ENCODE results near the gene TCAP. TPM values are rescaled to one million over a fixed set of nuclear protein-coding genes. Genes with fewer than 3 reads are reported as not detected.

Gene TCAP
- total and polyA plus RNA-seq, 2 experiments from 2014 or later, result 0.61 to 2.1 TPM

DNA sequence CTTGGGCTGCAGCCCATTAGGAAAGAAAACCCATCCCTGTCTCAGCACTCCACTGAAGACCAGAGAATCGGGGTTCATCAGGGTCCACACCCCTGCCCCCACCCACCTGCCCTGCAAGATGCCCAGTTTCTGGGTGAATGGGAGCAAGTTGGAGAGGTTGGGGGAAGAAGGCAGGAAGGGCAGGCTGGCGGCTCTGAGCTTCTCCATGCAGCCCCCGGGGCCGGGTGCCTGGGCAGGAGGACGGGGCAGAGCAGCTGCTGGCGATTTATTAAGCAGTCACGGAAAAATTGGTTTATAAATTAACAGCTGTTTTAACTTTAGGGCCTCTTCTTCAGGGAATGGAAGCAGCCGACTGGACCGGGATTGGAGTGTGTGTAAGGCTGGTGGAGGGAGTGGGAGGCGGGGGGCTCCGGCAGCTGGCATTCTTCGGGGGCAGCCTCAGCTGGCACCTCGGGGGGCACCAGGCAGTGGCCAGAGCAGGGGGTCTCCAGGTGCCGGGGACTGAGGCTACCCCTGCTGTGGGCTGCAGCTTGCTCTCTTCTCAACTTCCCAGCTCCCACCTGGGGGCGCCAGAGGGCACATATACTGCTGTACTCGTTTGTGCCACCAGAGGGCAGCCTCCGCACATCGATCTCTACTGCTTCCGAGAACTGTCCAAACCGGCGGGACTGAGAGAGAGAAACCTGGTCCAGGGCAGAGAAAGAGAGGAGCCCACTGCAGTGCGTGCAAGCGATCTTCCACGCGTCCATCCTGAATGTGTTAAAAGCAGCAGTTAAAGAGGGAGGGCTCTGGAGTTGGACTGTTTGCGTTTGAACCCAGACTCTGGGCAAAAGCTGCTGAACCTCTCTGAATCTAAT, 43.4 kb upstream of the TCAP start:
- H3K4me1 Mint-ChIP-seq, result peaks cover 36% of the 10 kb centered on the region
- no peaks in the 10 kb centered on the region for H3K36me3 Mint-ChIP-seq (ENCODE audit: low read depth)
- Histone ChIP-seq H3K9me2 (ENCODE audit: insufficient read depth) (no peaks in the 10 kb centered on the region), H3K79me2 (replicated peaks; ENCODE audit: insufficient read depth) (no peaks in the 10 kb centered on the region), H2AFZ (peak overlapping the region; percentile 44; the same call in 1 of the 2 replicates), H3K4me3 (peak overlapping the region; percentile 36; the same call in 1 of the 2 replicates), H3F3A (replicated peaks; ENCODE audit: low read depth) (0 out of 2 replicates have a peak, but pooled peaks cover 4% of the 10 kb centered on the region), H3K4me2 (no peak overlapping the region; the same call in 1 of the 2 replicates), H3K36me3 (ENCODE audit: insufficient read depth) (no peaks in the 10 kb centered on the region), H3K27ac (ENCODE audit: low read depth) (no peak overlapping the region), H4K20me1 (replicated peaks; ENCODE audit: insufficient read depth) (no peaks in the 10 kb centered on the region), H3K4me1 (ENCODE audit: insufficient read depth) (peaks cover 15% of the 10 kb centered on the region; the same call in 1 of the 2 replicates), H3K27me3 (ENCODE audit: insufficient read depth) (peaks cover 93% of the 10 kb centered on the region)
- no peak overlapping the region for H3K27ac Mint-ChIP-seq
- H3K9me3 Mint-ChIP-seq, result no peaks in the 10 kb centered on the region
- peak; percentile 84 for DNase-seq (ENCODE audit: low spot score)
- peak; percentile 37 for ATAC-seq
- TF ChIP-seq ZNF114 (CRISPR knock-in tag; IDR thresholded peaks at IDR 0.05) (no peak), EZH2 (IDR thresholded peaks at IDR 0.05; ENCODE audit: low read depth, unreplicated experiment) (no peak)
- TF ChIP-seq, protein P1, sequence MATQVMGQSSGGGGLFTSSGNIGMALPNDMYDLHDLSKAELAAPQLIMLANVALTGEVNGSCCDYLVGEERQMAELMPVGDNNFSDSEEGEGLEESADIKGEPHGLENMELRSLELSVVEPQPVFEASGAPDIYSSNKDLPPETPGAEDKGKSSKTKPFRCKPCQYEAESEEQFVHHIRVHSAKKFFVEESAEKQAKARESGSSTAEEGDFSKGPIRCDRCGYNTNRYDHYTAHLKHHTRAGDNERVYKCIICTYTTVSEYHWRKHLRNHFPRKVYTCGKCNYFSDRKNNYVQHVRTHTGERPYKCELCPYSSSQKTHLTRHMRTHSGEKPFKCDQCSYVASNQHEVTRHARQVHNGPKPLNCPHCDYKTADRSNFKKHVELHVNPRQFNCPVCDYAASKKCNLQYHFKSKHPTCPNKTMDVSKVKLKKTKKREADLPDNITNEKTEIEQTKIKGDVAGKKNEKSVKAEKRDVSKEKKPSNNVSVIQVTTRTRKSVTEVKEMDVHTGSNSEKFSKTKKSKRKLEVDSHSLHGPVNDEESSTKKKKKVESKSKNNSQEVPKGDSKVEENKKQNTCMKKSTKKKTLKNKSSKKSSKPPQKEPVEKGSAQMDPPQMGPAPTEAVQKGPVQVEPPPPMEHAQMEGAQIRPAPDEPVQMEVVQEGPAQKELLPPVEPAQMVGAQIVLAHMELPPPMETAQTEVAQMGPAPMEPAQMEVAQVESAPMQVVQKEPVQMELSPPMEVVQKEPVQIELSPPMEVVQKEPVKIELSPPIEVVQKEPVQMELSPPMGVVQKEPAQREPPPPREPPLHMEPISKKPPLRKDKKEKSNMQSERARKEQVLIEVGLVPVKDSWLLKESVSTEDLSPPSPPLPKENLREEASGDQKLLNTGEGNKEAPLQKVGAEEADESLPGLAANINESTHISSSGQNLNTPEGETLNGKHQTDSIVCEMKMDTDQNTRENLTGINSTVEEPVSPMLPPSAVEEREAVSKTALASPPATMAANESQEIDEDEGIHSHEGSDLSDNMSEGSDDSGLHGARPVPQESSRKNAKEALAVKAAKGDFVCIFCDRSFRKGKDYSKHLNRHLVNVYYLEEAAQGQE (IDR thresholded peaks at IDR 0.05; ENCODE audit: unreplicated experiment), result peak; percentile 65
- TF ChIP-seq, protein P2, sequence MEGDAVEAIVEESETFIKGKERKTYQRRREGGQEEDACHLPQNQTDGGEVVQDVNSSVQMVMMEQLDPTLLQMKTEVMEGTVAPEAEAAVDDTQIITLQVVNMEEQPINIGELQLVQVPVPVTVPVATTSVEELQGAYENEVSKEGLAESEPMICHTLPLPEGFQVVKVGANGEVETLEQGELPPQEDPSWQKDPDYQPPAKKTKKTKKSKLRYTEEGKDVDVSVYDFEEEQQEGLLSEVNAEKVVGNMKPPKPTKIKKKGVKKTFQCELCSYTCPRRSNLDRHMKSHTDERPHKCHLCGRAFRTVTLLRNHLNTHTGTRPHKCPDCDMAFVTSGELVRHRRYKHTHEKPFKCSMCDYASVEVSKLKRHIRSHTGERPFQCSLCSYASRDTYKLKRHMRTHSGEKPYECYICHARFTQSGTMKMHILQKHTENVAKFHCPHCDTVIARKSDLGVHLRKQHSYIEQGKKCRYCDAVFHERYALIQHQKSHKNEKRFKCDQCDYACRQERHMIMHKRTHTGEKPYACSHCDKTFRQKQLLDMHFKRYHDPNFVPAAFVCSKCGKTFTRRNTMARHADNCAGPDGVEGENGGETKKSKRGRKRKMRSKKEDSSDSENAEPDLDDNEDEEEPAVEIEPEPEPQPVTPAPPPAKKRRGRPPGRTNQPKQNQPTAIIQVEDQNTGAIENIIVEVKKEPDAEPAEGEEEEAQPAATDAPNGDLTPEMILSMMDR (conservative IDR thresholded peaks at IDR 0.05; ENCODE audit: low read depth in 2 of 2), result peak; percentile 100
- H3K4me3 Mint-ChIP-seq, result no peak overlapping the region
- H3K27me3 Mint-ChIP-seq (ENCODE audit: insufficient read depth, low read depth, poor library complexity), result peaks cover 76% of the 10 kb centered on the region

DNA sequence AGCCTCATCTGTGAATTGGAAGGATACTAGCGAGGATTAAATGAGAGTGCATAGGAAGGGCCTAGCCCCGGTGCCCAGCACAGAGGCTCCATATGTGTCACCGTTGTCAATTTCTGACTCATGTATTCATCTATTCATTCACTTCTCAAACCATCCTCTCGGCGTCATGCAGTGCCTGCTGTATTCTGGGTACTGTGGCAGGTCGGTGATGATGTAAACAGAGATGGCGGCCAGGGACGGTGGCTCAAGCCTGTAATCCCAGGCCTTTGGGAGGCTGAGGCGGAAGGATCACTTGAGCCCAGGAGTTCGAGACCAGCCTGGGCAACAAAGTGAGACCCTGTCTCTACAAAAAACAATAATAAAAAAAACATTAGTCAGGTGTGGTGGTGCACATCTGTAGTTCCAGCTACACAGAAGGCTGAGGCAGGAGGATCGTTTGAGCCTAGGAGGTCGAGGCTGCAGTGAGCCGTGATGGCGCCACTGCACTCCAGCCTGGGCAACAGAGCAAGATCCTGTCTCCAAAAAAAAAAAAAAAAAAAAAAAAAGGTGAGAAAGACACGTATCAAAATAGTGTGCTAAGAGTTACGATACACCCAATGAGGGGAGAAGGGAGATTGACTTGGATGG, 42.7 kb upstream of the TCAP start:
- H3K27ac Mint-ChIP-seq, result no peak overlapping the region
- H3K9me3 Mint-ChIP-seq, result no peaks in the 10 kb centered on the region; the same call in 2 of the 3 replicates
- DNase-seq (ENCODE audit: low spot score), result peak; percentile 21
- no peaks in the 10 kb centered on the region for H3K36me3 Mint-ChIP-seq (ENCODE audit: low read depth)
- Histone ChIP-seq H3K9me2 (ENCODE audit: insufficient read depth) (no peaks in the 10 kb centered on the region), H3K4me3 (peak overlapping the region; percentile 36; the same call in 1 of the 2 replicates), H3K4me2 (no peak overlapping the region; the same call in 1 of the 2 replicates), H3K36me3 (ENCODE audit: insufficient read depth) (no peaks in the 10 kb centered on the region), H3K27me3 (ENCODE audit: insufficient read depth) (peaks cover 93% of the 10 kb centered on the region), H3K4me1 (ENCODE audit: insufficient read depth) (peaks cover 15% of the 10 kb centered on the region; the same call in 1 of the 2 replicates), H3F3A (replicated peaks; ENCODE audit: low read depth) (0 out of 2 replicates have a peak, but pooled peaks cover 4% of the 10 kb centered on the region), H4K20me1 (replicated peaks; ENCODE audit: insufficient read depth) (no peaks in the 10 kb centered on the region), H3K27ac (ENCODE audit: low read depth) (no peak overlapping the region), H3K79me2 (replicated peaks; ENCODE audit: insufficient read depth) (no peaks in the 10 kb centered on the region), H2AFZ (peak overlapping the region; percentile 44; the same call in 1 of the 2 replicates)
- H3K4me1 Mint-ChIP-seq, result peaks cover 36% of the 10 kb centered on the region
- ATAC-seq, result no peak
- no peak overlapping the region for H3K4me3 Mint-ChIP-seq
- peaks cover 69% of the 10 kb centered on the region for H3K27me3 Mint-ChIP-seq (ENCODE audit: insufficient read depth, low read depth, poor library complexity)
- TF ChIP-seq STAT1 (IDR thresholded peaks at IDR 0.05; ENCODE audit: unreplicated experiment), result no peak
- TF ChIP-seq EZH2 (IDR thresholded peaks at IDR 0.05; ENCODE audit: low read depth, unreplicated experiment), result no peak
- no peak for TF ChIP-seq EZH2phosphoT487 (IDR thresholded peaks at IDR 0.05; ENCODE audit: unreplicated experiment)
- TF ChIP-seq, protein P1 (IDR thresholded peaks at IDR 0.05; ENCODE audit: unreplicated experiment), result no peak
- no peak for TF ChIP-seq NANOG (IDR thresholded peaks at IDR 0.05; ENCODE audit: borderline replicate concordance)
- no peak for TF ChIP-seq JUNB (IDR thresholded peaks at IDR 0.05; ENCODE audit: unreplicated experiment)
- no peak for TF ChIP-seq ETS1 (IDR thresholded peaks at IDR 0.05)
